AG04450 (cell line): Measurements from ENCODE around the gene CAPN3. TPM values are rescaled to one million over a fixed set of nuclear protein-coding genes. Genes with fewer than 3 reads are reported as not detected.

Experiments used
- CTCF ChIA-PET: fragments of 300-600, 350-600 bp; formaldehyde crosslinking; extraction: SDS; loops from one replicate; lab custom pipeline; 2022; ENCODE audit warnings: antibody characterized with exemption, inconsistent platforms; lab: Charles Lee
- POLR2A ChIA-PET: fragments of 350-600 bp; formaldehyde crosslinking; extraction: SDS; loops from one replicate; lab custom pipeline; 2021; ENCODE audit warnings: antibody characterized with exemption, inconsistent platforms; lab: Yijun Ruan, JAX
- DNase-seq: peaks from one replicate; pipeline ENCODE4 v3.0.0-alpha.2; 2011; ENCODE audit warnings: low read depth, low spot score
- H3K27ac ChIP-seq: one replicate; pipeline ENCODE4 v1.5.1; 2012; ENCODE audit warnings: low read depth, low read length, control low read depth
- H3K27me3 ChIP-seq: one replicate; pipeline ENCODE4 v1.6.0; 2012; ENCODE audit warnings: low read length; ENCODE audit not compliant: control insufficient read depth, insufficient read depth
- H3K4me3 ChIP-seq: 2 replicates; pipeline ENCODE4 v1.5.1; 2011; ENCODE audit warnings: mild to moderate bottlenecking, low read depth, low read length, control low read depth
- H3K9me3 ChIP-seq: 2 replicates; pipeline ENCODE4 v1.5.1; 2012; ENCODE audit warnings: low read length; ENCODE audit not compliant: control insufficient read depth, insufficient read depth
- CTCF ChIP-seq: IDR thresholded peaks from 2 replicates; pipeline ENCODE4 v1.5.1; 2011; ENCODE audit warnings: low read depth, low read length, control low read depth, inconsistent platforms
- polyA plus RNA-seq: library from polyadenylated mRNA; depleted of rRNA; stranded (reverse); fragments of >200 nt; gene quantifications from 2 replicates; pipeline ENCODE4 v1.2.3, GENCODE V29; 2011

Gene CAPN3
- polyA plus RNA-seq, 1 experiment = 1.2 TPM

- TF ChIP-seq CTCF = no peak
- no peak overlapping the region for H3K27ac ChIP-seq
- no peak for DNase-seq
- H3K27me3 ChIP-seq = no peaks in the 10 kb centered on the region
- H3K9me3 ChIP-seq = no peaks in the 10 kb centered on the region
- no peak overlapping the region for H3K4me3 ChIP-seq
- ChIA-PET CTCF (no interaction called here), POLR2A (interaction anchor here (0.7 kb wide), 1 partner anchor 172 kb away, joined by 3 read pairs; no protein-coding TSS in a partner anchor)
These were observed 14.5 kb upstream of the CAPN3 start for GRCh38 chr15:42344763-42345162.

GRCh38 chr15:42345504-42345903, 13.8 kb upstream of the CAPN3 start:
- Histone ChIP-seq H3K27ac (no peak overlapping the region), H3K27me3 (no peaks in the 10 kb centered on the region), H3K4me3 (no peak overlapping the region), H3K9me3 (no peaks in the 10 kb centered on the region)
- ChIA-PET POLR2A (no interaction called here), CTCF (no interaction called here)
- DNase-seq = no peak
- no peak for TF ChIP-seq CTCF

- peak overlapping the region; percentile 57 for H3K27ac ChIP-seq
- H3K4me3 ChIP-seq = no peak overlapping the region
- ChIA-PET CTCF (interaction anchor here (1.5 kb wide), 1 partner anchor 37 kb away, joined by 5 read pairs; no protein-coding TSS in a partner anchor), POLR2A (no interaction called here)
- no peak for DNase-seq
- TF ChIP-seq CTCF = no peak
- H3K9me3 ChIP-seq = no peaks in the 10 kb centered on the region
- no peaks in the 10 kb centered on the region for H3K27me3 ChIP-seq
These were observed 11.2 kb upstream of the CAPN3 start for GRCh38 chr15:42348083-42348482.

- H3K27me3 ChIP-seq = no peaks in the 10 kb centered on the region
- no peak for DNase-seq
- H3K27ac ChIP-seq = no peak overlapping the region
- H3K4me3 ChIP-seq = no peak overlapping the region
- CTCF ChIA-PET = interaction anchor here (1.5 kb wide), 1 partner anchor 36 kb away, joined by 5 read pairs; no protein-coding TSS in a partner anchor
- POLR2A ChIA-PET = interaction anchor here (1.0 kb wide), 1 partner anchor 76 kb away, joined by 3 read pairs; the partner anchor contains the start of genes GANC and TMEM87A
- TF ChIP-seq CTCF = no peak
- H3K9me3 ChIP-seq = no peaks in the 10 kb centered on the region
These were observed 10.1 kb upstream of the CAPN3 start for GRCh38 chr15:42349186-42349585.

GRCh38 chr15:42352401-42352800, 6.9 kb upstream of the CAPN3 start:
- ChIA-PET POLR2A (no interaction called here), CTCF (no interaction called here)
- TF ChIP-seq CTCF = no peak
- no peaks in the 10 kb centered on the region for H3K27me3 ChIP-seq
- H3K4me3 ChIP-seq = no peak overlapping the region
- H3K27ac ChIP-seq = no peak overlapping the region
- H3K9me3 ChIP-seq = no peaks in the 10 kb centered on the region
- DNase-seq = no peak
